Activated CD4-positive, CD25-positive, alpha-beta regulatory T cell treated with anti-CD3 and anti-CD28 coated beads, Interleukin-2, amount 50 U/mL, for 24 hours (primary cell): ENCODE results near the gene RETSAT.
"Not testable (repeated sequence)": the region's sequence is repeated elsewhere in the genome, so short reads cannot be mapped to it uniquely, and the experiment has no call there.

ENCODE experiments used
- ATAC-seq, 2 donors: fragments of 150-1000 bp; cut with Tn5 transposase; one replicate each; pipeline ENCODE4 v1.10.0; 2021; ENCODE audit warnings: mild to moderate bottlenecking in 1 of 2, moderate library complexity in 1 of 2

Gene RETSAT

GRCh38 chr2:85354286-85355072, at the start of gene RETSAT, which contains the start of gene ELMOD3:
Gene RETSAT, minus strand, starts transcription at chr2:85354528. Its CDS starts 21 bp downstream, at chr2:85354507.
Gene ELMOD3, plus strand, starts transcription at chr2:85354769. Its CDS starts 2,430 bp downstream, at chr2:85357199.
- peak; percentile 99 to 100 for ATAC-seq

DNA sequence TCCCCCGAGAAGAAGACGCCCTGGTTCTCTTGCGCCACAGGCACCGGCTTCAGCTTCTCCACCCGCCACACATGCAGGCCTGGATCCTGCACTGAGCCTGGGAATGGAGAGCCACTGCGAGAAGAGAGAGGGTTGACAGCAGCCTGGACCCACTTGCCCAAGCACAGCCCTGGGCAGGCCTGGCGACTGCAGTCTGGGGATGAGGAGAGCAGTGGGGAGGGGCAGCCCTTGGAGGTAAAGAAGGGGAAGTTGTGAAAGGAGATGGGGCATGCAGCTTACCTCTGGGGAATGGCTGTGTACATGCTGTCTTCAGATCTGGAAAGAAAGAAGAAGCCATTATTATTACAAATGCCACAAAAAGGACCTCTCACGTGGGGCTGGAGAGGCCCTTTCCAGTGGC, 47.5 kb upstream of the RETSAT start:
- no peak for ATAC-seq

DNA sequence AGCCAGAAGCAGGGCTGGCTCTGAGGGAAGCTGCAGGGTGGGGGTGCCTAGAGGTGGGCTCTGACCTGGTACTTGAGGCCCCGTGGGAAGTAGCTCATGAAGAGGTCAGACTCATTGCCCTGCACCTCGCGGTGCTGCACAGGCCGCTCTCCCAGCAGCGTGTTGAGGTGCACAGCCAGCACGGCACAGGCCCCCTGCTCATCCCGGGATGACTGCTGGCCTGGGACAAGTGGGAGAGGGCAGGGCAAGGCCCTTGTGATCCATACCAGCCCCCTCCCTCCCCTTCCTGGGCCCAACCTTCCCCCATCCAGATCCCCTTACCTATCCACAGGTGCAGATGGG, 47.1 kb upstream of the RETSAT start:
- no peak for ATAC-seq

DNA sequence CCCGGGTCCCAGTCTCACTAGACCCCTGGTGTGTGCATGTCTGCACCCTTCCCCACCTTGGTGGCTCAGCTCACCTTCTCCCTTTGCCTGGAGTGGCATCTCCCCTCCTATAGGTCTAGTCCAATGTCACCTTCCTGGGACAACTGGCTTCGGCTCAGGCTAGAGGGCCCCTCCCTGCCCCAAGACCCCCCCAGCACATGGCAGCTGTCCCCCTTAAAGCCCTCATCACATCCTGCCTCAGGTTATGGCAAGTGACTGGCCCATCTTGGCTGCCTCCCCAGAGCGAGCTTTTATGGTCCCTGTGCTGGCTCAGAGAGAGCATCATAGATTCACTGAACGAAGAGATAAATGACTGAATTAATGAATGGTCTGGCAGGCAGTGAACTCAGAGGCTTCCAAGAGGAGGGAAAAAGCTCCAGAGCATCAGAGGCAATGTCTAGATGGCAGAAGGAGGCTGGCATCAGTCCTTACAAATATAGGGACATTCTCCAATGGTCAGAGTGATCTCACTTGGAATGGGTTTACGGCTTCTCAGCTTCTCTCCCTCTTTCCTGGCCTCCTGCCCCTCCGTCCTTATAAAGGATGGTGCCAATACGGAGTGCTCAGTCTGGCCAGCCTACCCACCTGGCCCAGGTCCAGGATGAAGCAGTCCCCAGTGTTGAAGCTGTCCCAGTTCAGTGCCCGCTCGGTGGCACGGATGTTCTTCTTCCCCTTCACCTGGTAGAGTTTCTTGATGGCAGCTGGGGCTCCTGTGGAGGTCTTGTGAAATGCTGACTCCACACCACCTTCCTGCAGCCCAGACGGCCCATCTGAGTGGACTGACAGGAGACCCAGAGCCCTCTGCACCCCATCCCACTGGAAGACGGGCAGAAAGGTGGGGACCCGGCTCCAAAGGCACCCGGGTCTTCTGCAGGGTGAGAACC, 46.5 kb upstream of the RETSAT start:
- ATAC-seq: no peak

DNA sequence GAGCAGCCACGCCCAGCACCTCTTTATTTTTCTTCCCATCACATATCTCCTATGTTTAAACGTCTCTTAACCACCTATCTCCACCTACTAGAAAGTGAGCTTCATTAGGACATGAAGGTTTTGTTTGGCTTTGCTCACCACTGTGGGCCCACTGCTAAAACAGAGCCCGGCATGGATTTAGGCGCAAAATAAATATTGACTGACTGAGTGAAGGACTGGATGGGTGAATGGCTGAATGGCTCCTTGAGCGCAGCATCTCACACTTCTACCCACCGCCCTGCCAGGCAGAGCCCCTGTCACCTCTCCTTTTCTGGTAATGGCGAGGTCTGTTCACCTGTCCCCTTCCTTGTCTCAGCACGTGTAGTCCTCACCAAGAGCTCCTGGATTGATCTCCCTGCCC, 45.7 kb upstream of the RETSAT start:
- ATAC-seq: no peak

- no peak for ATAC-seq
Observed at GRCh38 chr2:85399183-85399455, 44.8 kb upstream of the RETSAT start.

DNA sequence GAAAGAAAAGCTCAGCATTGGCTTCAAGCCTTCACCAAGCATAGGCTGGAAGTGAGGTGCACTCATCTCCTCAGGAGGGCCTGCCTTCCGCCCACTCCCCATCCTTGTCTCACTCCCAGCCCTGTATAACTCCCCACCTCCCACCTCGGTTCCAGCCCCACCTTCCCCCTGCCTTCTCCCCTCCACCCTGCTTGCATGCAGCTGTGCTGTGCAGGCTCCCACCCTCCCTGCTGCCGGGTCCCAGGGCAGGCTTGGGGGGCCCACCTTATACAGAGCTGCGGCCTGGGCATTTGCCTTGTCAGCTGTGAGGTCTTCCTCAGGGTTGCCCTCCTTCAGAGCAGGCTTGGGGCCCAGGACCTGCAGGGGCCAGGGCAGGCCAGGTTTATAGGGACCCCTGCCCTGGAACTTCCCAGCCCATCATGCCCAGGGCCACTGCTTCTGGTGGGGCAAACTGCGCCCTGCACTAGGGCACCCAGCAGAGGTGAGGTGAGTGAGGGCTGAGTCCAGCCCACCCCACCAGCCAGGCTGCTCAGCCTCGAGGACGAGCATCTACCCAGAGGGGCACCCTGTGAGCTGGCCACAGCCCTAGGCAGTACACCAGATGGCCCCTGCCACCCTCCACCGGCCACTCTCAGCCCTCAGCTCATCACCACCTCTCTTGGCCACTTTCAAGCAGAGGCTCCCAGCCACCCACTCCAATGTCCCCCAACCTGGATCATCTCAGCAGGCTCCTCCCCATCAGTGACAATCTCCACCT, 44.3 kb upstream of the RETSAT start:
- ATAC-seq: no peak

GRCh38 chr2:85397925-85398331, 43.6 kb upstream of the RETSAT start:
- no peak for ATAC-seq

- ATAC-seq: no peak
Observed at GRCh38 chr2:85396531-85397470, 42.5 kb upstream of the RETSAT start.

- no peak for ATAC-seq
Observed at GRCh38 chr2:85395912-85396475, 41.7 kb upstream of the RETSAT start.

DNA sequence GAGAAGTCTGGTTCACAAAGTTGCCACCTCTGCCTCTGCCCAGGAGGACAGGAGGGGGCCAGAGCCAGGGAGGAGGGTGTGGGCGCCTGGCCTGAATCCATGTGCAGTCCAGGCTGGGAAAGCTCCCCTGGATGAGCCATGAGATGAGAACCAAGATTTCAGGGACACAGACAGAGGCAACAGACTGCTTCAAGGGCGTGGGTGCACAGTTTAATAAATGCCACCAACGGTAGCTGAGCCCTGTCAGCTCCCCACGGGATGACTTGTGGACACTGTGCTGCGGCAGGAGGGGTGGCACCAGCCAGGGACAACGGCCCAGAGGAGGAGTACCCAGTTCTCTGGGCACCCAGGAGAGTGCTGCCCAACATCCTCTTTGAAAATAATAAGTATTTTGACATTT, 40.6 kb upstream of the RETSAT start:
- no peak for ATAC-seq

DNA sequence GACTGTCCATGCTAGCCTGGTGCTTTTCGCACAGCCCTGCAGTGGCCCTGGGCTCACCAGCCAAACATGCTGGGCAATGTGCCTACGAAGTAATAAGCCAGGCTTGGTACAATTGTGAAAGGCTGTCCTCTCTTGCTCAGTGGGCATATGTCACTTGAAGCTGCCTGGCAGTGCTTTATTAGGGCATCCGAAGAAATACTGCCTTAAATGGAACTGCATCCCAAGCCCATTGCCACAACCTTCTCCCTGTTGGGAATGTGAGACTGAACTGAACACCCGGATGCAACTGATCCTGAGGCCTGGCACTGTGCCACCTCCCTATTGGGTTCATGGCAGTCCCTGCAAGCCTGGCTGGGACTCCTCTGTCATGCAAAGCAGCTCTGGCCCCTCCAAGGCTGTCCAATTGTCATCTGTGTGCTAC, 39.9 kb upstream of the RETSAT start:
- no peak for ATAC-seq

DNA sequence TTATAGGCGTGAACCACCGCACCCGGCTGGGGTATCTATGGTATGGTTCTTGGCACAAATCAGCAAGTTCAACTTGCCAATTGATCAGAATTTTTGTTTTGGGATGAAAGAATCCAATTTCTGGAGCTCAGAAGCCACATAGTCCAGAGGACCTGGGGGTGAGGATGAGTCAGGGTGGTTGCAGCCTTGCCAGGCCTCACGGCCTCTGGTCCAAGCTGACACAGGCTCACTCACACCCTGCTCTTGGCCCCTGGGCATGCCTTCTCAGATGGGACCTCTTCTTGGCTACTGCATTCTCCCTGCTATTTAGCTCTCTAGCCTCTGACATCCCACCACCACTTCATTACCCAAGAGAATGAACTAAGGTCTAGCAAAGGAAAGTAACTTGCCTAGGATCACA, 39.5 kb upstream of the RETSAT start:
- ATAC-seq: no peak

DNA sequence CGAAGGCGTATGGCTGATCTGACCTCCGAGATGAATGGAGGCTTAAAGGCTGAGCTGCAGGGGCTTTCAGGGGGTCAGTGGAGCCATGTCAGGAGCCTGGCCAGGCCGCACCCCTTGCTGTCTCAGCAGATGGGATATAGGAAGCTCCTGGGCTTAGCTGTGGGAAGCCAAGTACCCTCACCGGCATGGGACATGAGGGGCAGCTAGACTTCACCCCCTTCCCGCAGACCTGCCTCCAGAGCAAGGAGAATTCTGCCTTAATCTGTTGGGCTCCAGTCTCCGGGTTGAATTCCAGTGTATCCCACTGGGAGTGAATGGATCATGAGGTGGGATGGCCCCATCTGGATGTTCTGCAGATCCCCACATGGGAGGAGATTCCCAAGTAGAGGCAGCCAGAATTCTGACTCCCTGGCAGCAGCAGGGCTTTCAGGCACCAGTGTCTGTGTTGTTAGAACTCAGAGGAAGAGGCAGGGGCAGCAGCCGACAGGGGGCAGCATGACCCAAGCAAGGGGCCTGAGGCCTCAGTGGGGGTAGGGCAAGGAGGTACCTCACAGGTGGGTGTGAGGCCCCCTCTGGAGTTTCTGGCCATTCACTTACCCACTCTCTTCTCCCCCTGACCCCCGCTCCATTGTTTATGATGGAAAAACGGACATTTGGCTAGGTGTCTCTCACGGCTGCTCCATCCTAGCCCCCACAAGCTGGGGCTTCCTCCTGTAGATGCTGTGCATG, 36.8 kb upstream of the RETSAT start:
- peak; percentile 68 to 80 for ATAC-seq

DNA sequence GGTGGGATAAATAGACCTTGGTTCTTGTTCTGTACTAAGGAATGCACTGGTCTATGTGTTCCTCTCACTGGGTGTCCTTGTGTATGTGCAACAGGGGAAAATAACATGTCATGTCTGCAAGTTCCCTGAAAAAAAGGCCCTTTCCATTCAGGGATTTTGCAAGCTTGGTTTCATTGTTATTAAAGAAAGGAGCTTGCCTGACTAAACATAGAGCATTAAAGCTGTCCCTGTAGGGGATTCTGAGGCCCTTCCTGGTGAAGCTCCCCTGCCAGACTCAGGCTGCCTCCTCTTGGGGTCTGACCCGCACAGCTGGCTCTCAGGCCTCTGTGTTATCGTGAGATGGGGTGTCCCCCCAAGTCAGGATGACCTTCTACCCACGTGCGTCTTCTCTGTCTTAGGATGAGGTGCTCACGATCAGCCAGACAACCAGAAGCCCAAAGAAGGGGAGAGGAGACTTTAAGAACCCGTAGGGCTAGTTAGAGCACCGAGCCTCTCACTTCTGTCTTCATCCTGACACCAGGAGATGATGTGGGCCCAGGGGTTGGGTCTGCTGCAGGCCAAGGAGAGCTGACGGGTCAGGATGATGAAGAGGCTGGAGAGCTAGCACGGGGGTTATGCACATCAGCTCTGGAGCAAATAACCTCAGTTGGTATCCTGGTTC, 34.7 kb upstream of the RETSAT start:
- ATAC-seq: no peak

DNA sequence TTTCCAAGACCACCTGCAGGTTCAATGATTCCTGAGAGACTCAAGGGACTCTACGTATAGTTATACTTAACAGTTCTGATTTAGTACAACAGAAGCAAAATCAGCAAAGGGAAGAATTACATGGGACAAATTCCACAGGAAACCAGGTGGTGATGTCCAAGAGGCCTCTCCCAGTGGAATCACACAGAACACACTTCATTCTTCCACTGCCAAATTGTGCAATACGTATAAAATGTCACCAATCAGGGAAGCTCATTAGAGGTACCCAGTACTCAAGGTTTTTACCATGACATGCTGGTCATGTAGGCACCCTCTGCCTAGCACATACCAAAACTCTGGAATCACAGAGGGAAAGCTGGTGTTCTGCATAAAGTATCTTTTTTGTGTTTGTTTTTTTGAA, 33.4 kb upstream of the RETSAT start:
- ATAC-seq: no peak

- no peak for ATAC-seq
Observed at GRCh38 chr2:85385746-85386145, 31.4 kb upstream of the RETSAT start.

- ATAC-seq: no peak
Observed at GRCh38 chr2:85383850-85384249, 29.5 kb upstream of the RETSAT start.

- ATAC-seq: not testable (repeated sequence)
Observed at GRCh38 chr2:85383151-85383550, 28.8 kb upstream of the RETSAT start.

DNA sequence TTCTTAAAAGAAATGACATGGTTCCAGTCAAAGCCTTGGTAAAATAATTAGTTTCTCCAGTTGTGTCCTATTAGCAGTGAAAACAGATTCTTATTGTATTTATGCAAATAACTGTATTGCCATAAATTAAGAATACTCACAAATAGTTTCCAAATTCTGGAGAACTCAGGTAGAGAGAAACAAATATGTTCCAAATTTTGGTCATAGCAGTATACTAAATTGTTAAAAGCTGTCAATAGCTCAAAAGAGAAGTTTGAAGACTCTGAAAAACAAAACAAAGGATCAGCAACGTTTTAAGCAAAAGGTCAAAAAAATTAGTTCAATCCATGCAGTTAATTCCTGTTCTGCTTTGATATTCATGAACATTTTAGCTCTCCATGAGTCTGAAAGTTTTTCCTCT, 25.7 kb upstream of the RETSAT start:
- no peak for ATAC-seq

GRCh38 chr2:85378257-85378656, 23.9 kb upstream of the RETSAT start:
- ATAC-seq: no peak
